Left ventricle myocardium superior (tissue), 1 donor: ENCODE data around the gene MAML3. TPM values are rescaled to one million over a fixed set of nuclear protein-coding genes. Genes with fewer than 3 reads are reported as not detected.
A peak's percentile ranks its signal among the peaks of the same experiment; 100 is the strongest.

Experiments used
- ATAC-seq: fragments of 200-7000 bp; cut with Tn5 transposase; one replicate; pipeline ENCODE4 v1.9.1; 2020; ENCODE audit warnings: mild to moderate bottlenecking, moderate library complexity
- DNase-seq: peaks from one replicate; pipeline ENCODE4 v3.0.0-alpha.2; 2020
- intact Hi-C: fragments of 100-400 bp; cut with micrococcal nuclease; formaldehyde crosslinking; loops from one replicate; pipeline ENCODE4 v1.11.0; 2022
- total RNA-seq: library from RNA; stranded (reverse); fragmentation: NEBNext Ultra II Directional; extraction: Animal tissue kit (Norgen Biotek cat#: 25700); gene quantifications from one replicate; pipeline ENCODE4 v1.2.1, GENCODE V29; 2021
- donor health status: DM: no; HTN: yes; CAD: no; lungs with severe emphysema.

MAML3 gene
- total RNA-seq, 1 donor from 2014 or later: 2.1 TPM

GRCh38 chr4:139875411-139875825 lies 278.6 kb downstream of the MAML3 start:
- DNase-seq: no peak
- ATAC-seq: no peak
- intact Hi-C loops: no loop called here

GRCh38 chr4:139873111-139873860 lies 280.7 kb downstream of the MAML3 start:
- ATAC-seq (peak; percentile 26), DNase-seq (no peak)
- intact Hi-C loops: no loop called here

- DNase-seq (no peak), ATAC-seq (peak; percentile 26)
- intact Hi-C loops: no loop called here
These were observed 281.7 kb downstream of the MAML3 start for GRCh38 chr4:139872274-139872673.

- no peak for DNase-seq
- ATAC-seq: no peak
- intact Hi-C loops: no loop called here
These were observed 284.2 kb downstream of the MAML3 start for GRCh38 chr4:139869810-139870209.

- intact Hi-C loops: no loop called here
- ATAC-seq (no peak), DNase-seq (no peak)
These were observed 287.6 kb downstream of the MAML3 start for GRCh38 chr4:139866276-139866962.

- ATAC-seq: no peak
- intact Hi-C loops: no loop called here
- no peak for DNase-seq
These were observed 288.4 kb downstream of the MAML3 start for GRCh38 chr4:139865537-139865936.

GRCh38 chr4:139863531-139863930 lies 290.5 kb downstream of the MAML3 start:
- intact Hi-C loops: no loop called here
- DNase-seq (no peak), ATAC-seq (no peak)

- intact Hi-C loops: no loop called here
These were observed 292.5 kb downstream of the MAML3 start for GRCh38 chr4:139861471-139861870.

GRCh38 chr4:139860435-139861024 lies 293.5 kb downstream of the MAML3 start:
- intact Hi-C loops: no loop called here
- DNase-seq: no peak
- no peak for ATAC-seq

More at GRCh38 chr4:139861471-139861870, 292.5 kb downstream of the MAML3 start:
- DNase-seq (peak; percentile 37), ATAC-seq (peak; percentile 86)

- intact Hi-C loops: no loop called here
- ATAC-seq: no peak
- no peak for DNase-seq
These were observed 294.1 kb downstream of the MAML3 start for GRCh38 chr4:139859876-139860275.

- no peak for DNase-seq
- intact Hi-C loops: no loop called here
- no peak for ATAC-seq
These were observed 295.4 kb downstream of the MAML3 start for GRCh38 chr4:139858436-139859205.

- DNase-seq: no peak
- intact Hi-C loops: no loop called here
- ATAC-seq: no peak
These were observed 296.0 kb downstream of the MAML3 start for GRCh38 chr4:139857977-139858376.

GRCh38 chr4:139857021-139857420 lies 297.0 kb downstream of the MAML3 start:
- ATAC-seq (no peak), DNase-seq (no peak)
- intact Hi-C loops: no loop called here

- intact Hi-C loops: no loop called here
- ATAC-seq (no peak), DNase-seq (no peak)
These were observed 299.1 kb downstream of the MAML3 start for GRCh38 chr4:139854668-139855403.

- ATAC-seq: no peak
- intact Hi-C loops: no loop called here
- DNase-seq: no peak
These were observed 300.7 kb downstream of the MAML3 start for GRCh38 chr4:139853309-139853708.

GRCh38 chr4:139852612-139853269 lies 301.2 kb downstream of the MAML3 start:
- no peak for ATAC-seq
- intact Hi-C loops: no loop called here
- no peak for DNase-seq

- intact Hi-C loops: no loop called here
- DNase-seq: no peak
- ATAC-seq: peak; percentile 64
These were observed 302.3 kb downstream of the MAML3 start for GRCh38 chr4:139851639-139852038.

GRCh38 chr4:139851133-139851532 lies 302.9 kb downstream of the MAML3 start:
- intact Hi-C loops: no loop called here
- no peak for DNase-seq
- ATAC-seq: no peak

GRCh38 chr4:139849219-139849618 lies 304.8 kb downstream of the MAML3 start:
- ATAC-seq: no peak
- no peak for DNase-seq
- intact Hi-C loops: no loop called here
